B cell (primary cell): ENCODE results near the gene PCMTD2. TPM values are rescaled to one million over a fixed set of nuclear protein-coding genes. Genes with fewer than 3 reads are reported as not detected.

Experiments
- ATAC-seq: fragments of 200-7000 bp; cut with Tn5 transposase; one replicate; pipeline ENCODE4 v1.10.0; 2021; ENCODE audit warnings: low read depth, mild to moderate bottlenecking, moderate number of reproducible peaks, moderate library complexity
- CTCF ChIA-PET: fragments of 350-600 bp; sonication (Branson Sonifier 250); formaldehyde crosslinking; loops from one replicate; lab custom pipeline; 2021; ENCODE audit warnings: antibody characterized with exemption, inconsistent platforms; lab: Charles Lee
- POLR2A ChIA-PET: fragments of 350-600 bp; sonication (Branson Sonifier 250); formaldehyde crosslinking; loops from one replicate; lab custom pipeline; 2021; ENCODE audit warnings: antibody characterized with exemption; lab: Charles Lee
- DNase-seq: peaks from one replicate; pipeline ENCODE4 v3.0.0; 2013
- H2AFZ ChIP-seq: 2 replicates; pipeline ENCODE4 v1.6.1; 2012; ENCODE audit warnings: mild to moderate bottlenecking, low read depth, low read length; ENCODE audit not compliant: insufficient read depth, poor library complexity, severe bottlenecking
- H3K27ac ChIP-seq, 2 donors: 1 replicate in 1 of 2; 2 replicates in 1 of 2; pipeline ENCODE4 v1.5.1; 2012 to 2013; ENCODE audit warnings: low read length in 2 of 2, mild to moderate bottlenecking in 2 of 2, moderate library complexity in 1 of 2
- H3K27me3 ChIP-seq, 4 experiments: fragments of 200-600 bp in 1 of 4; sonication (generic) in 1 of 4; replicated peaks in 1 of 4; 1 replicate in 2 of 4; 2 replicates in 2 of 4; pipeline versions ENCODE4 v1.6.1 to v1.7.0; 2013 to 2016; ENCODE audit warnings: low read length in 3 of 4, mild to moderate bottlenecking in 2 of 4, mixed read lengths in 1 of 4, moderate library complexity in 1 of 4; ENCODE audit not compliant: insufficient read depth in 4 of 4, control insufficient read depth in 3 of 4; ENCODE audit errors: control extremely low read depth in 1 of 4
- H3K36me3 ChIP-seq, 2 experiments: replicated peaks in 1 of 2; 1 replicate in 1 of 2; 2 replicates in 1 of 2; pipeline versions ENCODE4 v1.6.1 to v1.7.1; 2013; ENCODE audit warnings: low read length in 1 of 2; ENCODE audit not compliant: insufficient read depth in 2 of 2, control insufficient read depth in 1 of 2; ENCODE audit errors: control extremely low read depth in 1 of 2, extremely low read depth in 1 of 2
- H3K4me1 ChIP-seq, 2 donors: fragments of 200-600 bp in 1 of 2; sonication (generic) in 1 of 2; 1 replicate in 1 of 2; 2 replicates in 1 of 2; pipeline versions ENCODE4 v1.5.1 to v1.6.1; 2013 to 2017; ENCODE audit warnings: low read length in 2 of 2; ENCODE audit not compliant: control insufficient read depth in 2 of 2, insufficient read depth in 2 of 2
- H3K4me2 ChIP-seq: replicated peaks from 2 replicates; pipeline ENCODE3; 2012; ENCODE audit warnings: mild to moderate bottlenecking, low read depth, low read length; ENCODE audit not compliant: poor library complexity, severe bottlenecking
- H3K4me3 ChIP-seq, 5 experiments: fragments of 200-600 bp in 1 of 5; sonication (generic) in 1 of 5; 1 replicate in 3 of 5; 2 replicates in 2 of 5; pipeline versions ENCODE4 v1.5.1 to v1.7.0; 2011 to 2016; ENCODE audit warnings: low read length in 4 of 5, mild to moderate bottlenecking in 4 of 5, low read depth in 2 of 5, control low read depth in 1 of 5, moderate library complexity in 1 of 5; ENCODE audit not compliant: insufficient read depth in 1 of 5; ENCODE audit errors: control extremely low read depth in 1 of 5, extremely low read depth in 1 of 5
- H3K79me2 ChIP-seq: fragments of 200-600 bp; sonication (generic); one replicate; pipeline ENCODE4 v1.6.0; 2016; ENCODE audit warnings: low read length; ENCODE audit not compliant: control insufficient read depth, insufficient read depth
- H3K9ac ChIP-seq: fragments of 200-600 bp; sonication (generic); 2 replicates; pipeline ENCODE4 v1.6.1; 2017; ENCODE audit warnings: mild to moderate bottlenecking, low read length, moderate library complexity
- H3K9me3 ChIP-seq, 3 donors: one replicate each; pipeline versions ENCODE4 v1.6.1 to v1.7.1; 2013; ENCODE audit warnings: low read length in 2 of 3; ENCODE audit not compliant: control insufficient read depth in 2 of 3, insufficient read depth in 1 of 3; ENCODE audit errors: control extremely low read depth in 1 of 3
- H4K20me1 ChIP-seq: 2 replicates; pipeline ENCODE4 v1.6.0; 2012; ENCODE audit warnings: mild to moderate bottlenecking, low read length; ENCODE audit not compliant: insufficient read depth, control insufficient read depth, poor library complexity, severe bottlenecking
- H3K27ac Mint-ChIP-seq: one replicate; pipeline ENCODE4 v1.8.0; 2021; ENCODE audit warnings: mixed read lengths
- H3K27me3 Mint-ChIP-seq: one replicate; pipeline ENCODE4 v1.8.0; 2021; ENCODE audit warnings: mixed read lengths
- H3K4me1 Mint-ChIP-seq: one replicate; pipeline ENCODE4 v1.8.0; 2021; ENCODE audit warnings: mixed read lengths
- H3K4me3 Mint-ChIP-seq: one replicate; pipeline ENCODE4 v1.8.0; 2021; ENCODE audit warnings: mixed read lengths
- H3K9me3 Mint-ChIP-seq: one replicate; pipeline ENCODE4 v1.8.0; 2022; ENCODE audit warnings: mixed read lengths; ENCODE audit not compliant: insufficient read depth
- CTCF ChIP-seq: fragments of 200-600 bp; IDR thresholded peaks from one replicate; pipeline ENCODE4 v1.8.0; 2022; ENCODE audit warnings: antibody characterized with exemption, mild to moderate bottlenecking
- EZH2 ChIP-seq: IDR thresholded peaks from 2 replicates; pipeline ENCODE4 v1.6.1; 2012; ENCODE audit warnings: borderline replicate concordance, low read depth, mild to moderate bottlenecking, moderate library complexity, low read length; ENCODE audit not compliant: insufficient read depth, poor library complexity, severe bottlenecking
- WGBS: methylation state at CpG from one replicate; pipeline ENCODE4 v1.1.5; 2013; ENCODE audit warnings: missing lambda C conversion rate; ENCODE audit not compliant: insufficient coverage; 5-methylcytosine and 5-hydroxymethylcytosine counted together
- intact Hi-C: fragments of 100-400 bp; cut with micrococcal nuclease; formaldehyde crosslinking; loops from one replicate; pipeline ENCODE4 v1.10.0; 2022
- polyA plus RNA-seq: library from polyadenylated mRNA; depleted of rRNA; stranded (reverse); fragments of >200 nt; gene quantifications from 2 replicates; pipeline ENCODE4 v1.2.3, GENCODE V29; 2012
- total RNA-seq, 2 donors: library from RNA; stranded (reverse); fragments of 120-200 nt in 1 of 2; gene quantifications; 1 replicate in 1 of 2; 2 replicates in 1 of 2; pipeline versions ENCODE4 v1.2.3 to v1.2.4, GENCODE V29; 2013 to 2022

The PCMTD2 gene
- total and polyA plus RNA-seq, 2 donors (not counting 1 experiment from before 2014, with no cell fraction given), result 39.8 to 131 TPM

GRCh38 chr20:64241061-64241460 lies 14.5 kb upstream of the PCMTD2 start:
- Histone ChIP-seq H3K27me3 (peaks cover 0 to 23% (median 8%) of the 10 kb centered on the region in 4 experiments), H3K4me1 (peaks cover 0 to 5% of the 10 kb centered on the region in 2 donors), H3K9ac (no peak overlapping the region), H3K4me3 (no peak overlapping the region), H3K36me3 (no peaks in the 10 kb centered on the region), H3K4me2 (no peak overlapping the region), H3K79me2 (no peaks in the 10 kb centered on the region), H3K27ac (no peak overlapping the region), H4K20me1 (no peaks in the 10 kb centered on the region), H3K9me3 (no peaks in the 10 kb centered on the region), H2AFZ (no peak overlapping the region)
- no peak for TF ChIP-seq EZH2
- TF ChIP-seq CTCF, result no peak
- DNase-seq (no peak), ATAC-seq (no peak)
- H3K4me3 Mint-ChIP-seq, result no peak overlapping the region
- WGBS, result 88% methylated on average over 4 of the region's 8 CpGs
- no peaks in the 10 kb centered on the region for H3K4me1 Mint-ChIP-seq
- intact Hi-C loops, result no loop called here
- ChIA-PET POLR2A (no interaction called here), CTCF (no interaction called here)
- no peak overlapping the region for H3K27ac Mint-ChIP-seq
- peaks cover 20% of the 10 kb centered on the region for H3K27me3 Mint-ChIP-seq
- no peaks in the 10 kb centered on the region for H3K9me3 Mint-ChIP-seq

- Mint-ChIP-seq H3K27ac (no peak overlapping the region), H3K27me3 (peaks cover 29% of the 10 kb centered on the region), H3K4me1 (no peaks in the 10 kb centered on the region), H3K9me3 (no peaks in the 10 kb centered on the region), H3K4me3 (no peak overlapping the region)
- Histone ChIP-seq H3K27ac (no peak overlapping the region), H3K27me3 (peaks cover 0 to 31% (median 10%) of the 10 kb centered on the region in 4 experiments), H3K4me1 (peaks cover 0 to 5% of the 10 kb centered on the region in 2 donors), H3K9ac (no peak overlapping the region), H2AFZ (no peak overlapping the region), H3K79me2 (no peaks in the 10 kb centered on the region), H3K4me3 (no peak overlapping the region), H4K20me1 (no peaks in the 10 kb centered on the region), H3K4me2 (no peak overlapping the region), H3K9me3 (no peaks in the 10 kb centered on the region), H3K36me3 (no peaks in the 10 kb centered on the region)
- DNase-seq (no peak), ATAC-seq (no peak)
- intact Hi-C loops, result no loop called here
- TF ChIP-seq EZH2 (no peak), CTCF (no peak)
- ChIA-PET POLR2A (no interaction called here), CTCF (no interaction called here)
- 98% methylated on average over 9 of the region's 19 CpGs for WGBS
These were observed 13.3 kb upstream of the PCMTD2 start for GRCh38 chr20:64242003-64242796.
